Dendritic cell treated with granulocyte-macrophage colony-stimulating factor and Interleukin-4, amounts not matched to agents 40 ng/mL and 50 ng/mL, for 4 days (primary cell): Measurements from ENCODE around the gene PRH2.

Experiments
- H3K27ac Mint-ChIP-seq: one replicate; pipeline ENCODE4 v1.8.0; 2022; ENCODE audit warnings: mild to moderate bottlenecking, mixed read lengths
- H3K27me3 Mint-ChIP-seq: one replicate; pipeline ENCODE4 v1.8.0; 2022; ENCODE audit warnings: mild to moderate bottlenecking, mixed read lengths
- H3K36me3 Mint-ChIP-seq: one replicate; pipeline ENCODE4 v1.8.0; 2022; ENCODE audit warnings: low read depth, mixed read lengths
- H3K4me1 Mint-ChIP-seq: one replicate; pipeline ENCODE4 v1.8.0; 2022; ENCODE audit warnings: low read depth, mixed read lengths
- H3K4me3 Mint-ChIP-seq: one replicate; pipeline ENCODE4 v1.8.0; 2022; ENCODE audit warnings: mild to moderate bottlenecking, moderate library complexity, mixed read lengths
- H3K9me3 Mint-ChIP-seq: one replicate; pipeline ENCODE4 v1.8.0; 2022; ENCODE audit warnings: mixed read lengths
- intact Hi-C: fragments of 100-400 bp; cut with micrococcal nuclease; formaldehyde crosslinking; loops from one replicate; pipeline ENCODE4 v1.15.0; 2022

The PRH2 gene

GRCh38 chr12:10940389-10940788 lies 11.4 kb downstream of the PRH2 start:
- Mint-ChIP-seq H3K4me3 (no peak overlapping the region), H3K9me3 (peaks cover 8% of the 10 kb centered on the region), H3K27me3 (no peaks in the 10 kb centered on the region), H3K4me1 (no peaks in the 10 kb centered on the region), H3K36me3 (no peaks in the 10 kb centered on the region), H3K27ac (no peak overlapping the region)
- intact Hi-C loops: no loop called here

- H3K36me3 Mint-ChIP-seq: no peaks in the 10 kb centered on the region
- no peaks in the 10 kb centered on the region for H3K27me3 Mint-ChIP-seq
- intact Hi-C loops: no loop called here
- no peaks in the 10 kb centered on the region for H3K4me1 Mint-ChIP-seq
- H3K9me3 Mint-ChIP-seq: peaks cover 18% of the 10 kb centered on the region
- H3K4me3 Mint-ChIP-seq: no peak overlapping the region
- H3K27ac Mint-ChIP-seq: no peak overlapping the region
Measured at GRCh38 chr12:10941369-10941768, 12.3 kb downstream of the PRH2 start.

DNA sequence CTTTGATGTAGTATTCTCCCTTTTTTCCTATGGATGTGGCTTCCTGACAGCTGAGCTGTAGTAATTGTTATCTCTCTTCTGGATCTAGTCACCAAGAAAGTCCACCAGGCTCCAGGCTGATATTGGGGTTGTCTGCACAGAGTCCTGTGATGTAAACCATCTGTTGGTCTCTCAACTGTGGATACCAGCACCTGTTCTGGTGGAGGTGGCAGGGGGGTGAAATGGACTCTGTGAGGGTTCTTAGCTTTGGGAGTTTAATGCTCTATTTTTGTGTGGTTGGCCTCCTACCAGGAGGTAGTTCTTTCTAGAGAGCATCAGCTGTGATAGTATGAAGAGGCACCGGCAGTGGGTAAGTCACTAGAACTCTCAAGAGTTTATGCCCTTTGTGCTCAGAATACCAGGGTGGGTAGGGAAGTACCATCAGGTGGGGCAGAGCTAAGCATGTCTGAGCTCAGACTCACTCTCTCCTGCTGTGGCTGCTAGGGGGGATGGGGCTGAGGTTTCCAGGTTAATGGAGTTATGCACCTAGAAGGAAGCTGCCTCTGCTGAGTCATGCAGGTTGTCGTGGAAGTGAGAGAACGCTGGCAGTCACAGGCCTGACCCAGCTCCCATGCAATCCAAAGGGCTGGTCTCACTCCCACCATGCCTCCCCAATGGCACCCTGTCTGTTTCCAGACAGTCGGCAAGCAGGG lies 13.0 kb downstream of the PRH2 start:
- intact Hi-C loops: no loop called here
- Mint-ChIP-seq H3K36me3 (no peaks in the 10 kb centered on the region), H3K27me3 (no peaks in the 10 kb centered on the region), H3K9me3 (peaks cover 25% of the 10 kb centered on the region), H3K27ac (no peak overlapping the region), H3K4me3 (no peak overlapping the region), H3K4me1 (no peaks in the 10 kb centered on the region)

DNA sequence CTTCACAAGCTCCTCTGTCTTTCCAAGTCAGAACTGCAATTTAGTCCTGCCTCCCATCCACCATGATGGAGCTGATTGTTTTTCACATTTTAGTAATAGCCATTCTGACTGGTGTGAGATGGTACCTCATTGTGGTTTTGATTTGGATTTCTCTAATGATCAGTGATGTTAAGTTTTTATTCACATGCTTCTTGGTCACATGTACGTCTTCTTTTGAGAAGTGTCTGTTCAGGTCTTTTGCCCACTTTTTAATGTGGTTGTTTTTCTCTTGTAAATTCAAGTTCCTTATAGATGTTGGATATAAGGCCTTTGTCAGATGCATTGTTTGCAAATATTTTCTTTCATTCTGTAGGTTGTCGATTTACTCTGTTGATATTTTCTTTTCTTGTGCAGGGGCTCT lies 14.1 kb downstream of the PRH2 start:
- Mint-ChIP-seq H3K9me3 (peaks cover 36% of the 10 kb centered on the region), H3K27ac (no peak overlapping the region), H3K27me3 (no peaks in the 10 kb centered on the region), H3K4me3 (no peak overlapping the region), H3K36me3 (no peaks in the 10 kb centered on the region), H3K4me1 (no peaks in the 10 kb centered on the region)
- intact Hi-C loops: no loop called here

GRCh38 chr12:10952645-10953044 lies 23.6 kb downstream of the PRH2 start:
- intact Hi-C loops: no loop called here
- H3K27ac Mint-ChIP-seq: no peak overlapping the region
- H3K4me3 Mint-ChIP-seq: no peak overlapping the region
- peaks cover 61% of the 10 kb centered on the region for H3K9me3 Mint-ChIP-seq
- H3K27me3 Mint-ChIP-seq: no peaks in the 10 kb centered on the region
- no peaks in the 10 kb centered on the region for H3K4me1 Mint-ChIP-seq
- peaks cover 18% of the 10 kb centered on the region for H3K36me3 Mint-ChIP-seq

GRCh38 chr12:10956085-10956484 lies 27.0 kb downstream of the PRH2 start:
- intact Hi-C loops: no loop called here
- H3K9me3 Mint-ChIP-seq: peaks cover 45% of the 10 kb centered on the region
- H3K27ac Mint-ChIP-seq: no peak overlapping the region
- H3K27me3 Mint-ChIP-seq: no peaks in the 10 kb centered on the region
- peaks cover 18% of the 10 kb centered on the region for H3K36me3 Mint-ChIP-seq
- no peaks in the 10 kb centered on the region for H3K4me1 Mint-ChIP-seq
- no peak overlapping the region for H3K4me3 Mint-ChIP-seq

DNA sequence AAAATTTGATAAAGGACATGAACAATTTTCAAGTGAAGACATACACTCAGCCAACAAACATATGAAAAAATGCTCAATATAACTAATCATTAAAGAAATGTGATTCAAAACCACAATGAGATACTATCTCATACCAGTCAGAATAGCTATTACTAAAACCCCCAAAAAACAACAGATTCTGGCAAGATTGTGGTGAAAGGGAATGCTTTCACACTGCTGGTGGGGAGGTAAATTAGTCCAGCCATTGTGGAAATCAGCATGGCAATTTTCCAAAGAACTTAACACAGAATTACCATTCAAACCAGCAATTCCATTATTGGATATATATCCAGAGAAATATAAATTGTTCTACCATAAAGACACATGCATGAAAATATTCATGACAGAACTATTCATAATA lies 28.7 kb downstream of the PRH2 start:
- H3K4me1 Mint-ChIP-seq: no peaks in the 10 kb centered on the region
- peaks cover 42% of the 10 kb centered on the region for H3K9me3 Mint-ChIP-seq
- H3K27me3 Mint-ChIP-seq: no peaks in the 10 kb centered on the region
- intact Hi-C loops: no loop called here
- H3K36me3 Mint-ChIP-seq: peaks cover 17% of the 10 kb centered on the region
- H3K4me3 Mint-ChIP-seq: no peak overlapping the region
- no peak overlapping the region for H3K27ac Mint-ChIP-seq

GRCh38 chr12:10959804-10960203 lies 30.8 kb downstream of the PRH2 start:
- H3K4me1 Mint-ChIP-seq: no peaks in the 10 kb centered on the region
- H3K36me3 Mint-ChIP-seq: peaks cover 11% of the 10 kb centered on the region
- peaks cover 22% of the 10 kb centered on the region for H3K9me3 Mint-ChIP-seq
- intact Hi-C loops: no loop called here
- H3K4me3 Mint-ChIP-seq: no peak overlapping the region
- H3K27ac Mint-ChIP-seq: no peak overlapping the region
- no peaks in the 10 kb centered on the region for H3K27me3 Mint-ChIP-seq

- H3K27ac Mint-ChIP-seq: no peak overlapping the region
Measured at GRCh38 chr12:10960211-10960610, 31.2 kb downstream of the PRH2 start.

GRCh38 chr12:10965476-10965875 lies 36.4 kb downstream of the PRH2 start:
- no peak overlapping the region for H3K4me3 Mint-ChIP-seq
- H3K27ac Mint-ChIP-seq: no peak overlapping the region
- H3K9me3 Mint-ChIP-seq: no peaks in the 10 kb centered on the region
- peaks cover 6% of the 10 kb centered on the region for H3K36me3 Mint-ChIP-seq
- H3K4me1 Mint-ChIP-seq: no peaks in the 10 kb centered on the region
- intact Hi-C loops: no loop called here
- H3K27me3 Mint-ChIP-seq: no peaks in the 10 kb centered on the region

More at GRCh38 chr12:10960211-10960610, 31.2 kb downstream of the PRH2 start:
- H3K27me3 Mint-ChIP-seq: no peaks in the 10 kb centered on the region
- intact Hi-C loops: no loop called here
- peaks cover 18% of the 10 kb centered on the region for H3K9me3 Mint-ChIP-seq
- H3K36me3 Mint-ChIP-seq: peaks cover 7% of the 10 kb centered on the region
- no peaks in the 10 kb centered on the region for H3K4me1 Mint-ChIP-seq
- no peak overlapping the region for H3K4me3 Mint-ChIP-seq

- intact Hi-C loops: no loop called here
- no peak overlapping the region for H3K27ac Mint-ChIP-seq
- no peaks in the 10 kb centered on the region for H3K4me1 Mint-ChIP-seq
- H3K27me3 Mint-ChIP-seq: no peaks in the 10 kb centered on the region
- H3K9me3 Mint-ChIP-seq: no peaks in the 10 kb centered on the region
- peaks cover 6% of the 10 kb centered on the region for H3K36me3 Mint-ChIP-seq
- H3K4me3 Mint-ChIP-seq: no peak overlapping the region
Measured at GRCh38 chr12:10966314-10966713, 37.3 kb downstream of the PRH2 start.

GRCh38 chr12:10967409-10967808 lies 38.4 kb downstream of the PRH2 start:
- Mint-ChIP-seq H3K27me3 (no peaks in the 10 kb centered on the region), H3K4me3 (no peak overlapping the region), H3K9me3 (no peaks in the 10 kb centered on the region), H3K4me1 (no peaks in the 10 kb centered on the region), H3K27ac (no peak overlapping the region), H3K36me3 (peaks cover 6% of the 10 kb centered on the region)
- intact Hi-C loops: no loop called here

DNA sequence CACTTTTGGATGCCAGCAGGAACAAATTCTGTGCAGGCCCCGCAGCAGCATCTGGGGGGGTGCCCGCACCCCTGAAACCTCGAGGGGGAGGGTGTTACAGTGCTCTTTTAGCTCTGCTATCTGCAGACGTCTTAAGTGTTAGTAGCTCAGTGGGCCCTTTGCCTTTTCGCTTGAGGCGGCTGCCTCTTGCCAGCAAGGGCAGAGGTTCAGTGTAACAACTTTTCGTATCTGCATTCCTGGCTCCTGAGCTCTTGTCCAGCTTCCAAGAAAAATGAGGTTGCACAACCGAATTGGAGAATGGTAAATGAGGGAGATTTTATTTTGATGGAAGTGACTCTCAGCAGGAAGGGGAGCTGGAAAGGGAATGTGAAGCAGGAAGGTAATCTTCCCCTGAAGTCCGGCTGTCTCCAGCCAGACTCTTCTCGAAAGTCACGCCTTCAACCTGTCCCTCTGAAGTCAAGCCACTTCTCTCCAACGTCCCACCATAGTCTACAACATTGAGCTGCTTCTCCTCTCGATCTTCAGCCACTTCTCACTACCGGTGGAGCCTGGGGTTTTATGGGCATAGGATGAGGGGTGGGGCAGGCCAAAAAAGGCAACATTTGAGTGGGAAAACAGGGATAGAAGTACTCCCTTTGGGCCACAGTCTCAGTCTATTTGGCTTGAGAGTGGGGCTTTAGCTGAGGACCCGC lies 39.9 kb downstream of the PRH2 start:
- Mint-ChIP-seq H3K27ac (no peak overlapping the region), H3K9me3 (no peaks in the 10 kb centered on the region), H3K4me3 (no peak overlapping the region), H3K36me3 (peaks cover 6% of the 10 kb centered on the region), H3K27me3 (no peaks in the 10 kb centered on the region), H3K4me1 (no peaks in the 10 kb centered on the region)
- intact Hi-C loops: no loop called here

DNA sequence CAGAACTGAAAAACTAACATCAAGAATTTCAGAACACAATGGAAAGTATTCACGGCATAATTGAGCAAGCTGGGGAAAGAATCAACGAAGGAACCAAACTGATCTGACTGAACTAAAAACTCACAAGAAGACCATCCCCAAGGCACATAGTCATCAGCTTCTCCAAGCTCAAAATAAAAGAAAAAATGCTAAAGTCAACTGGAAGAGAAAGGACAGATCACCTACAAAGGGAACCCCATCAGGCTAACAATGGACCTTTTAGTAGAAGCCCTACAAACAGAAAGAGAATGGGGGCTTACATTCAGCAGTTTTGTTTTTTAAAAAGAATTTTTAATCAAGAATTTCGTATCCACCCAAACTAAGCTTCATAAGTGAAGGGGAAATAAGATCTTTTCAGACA lies 45.9 kb downstream of the PRH2 start:
- intact Hi-C loops: no loop called here
- Mint-ChIP-seq H3K4me1 (no peaks in the 10 kb centered on the region), H3K4me3 (no peak overlapping the region), H3K36me3 (no peaks in the 10 kb centered on the region), H3K9me3 (no peaks in the 10 kb centered on the region), H3K27ac (no peak overlapping the region), H3K27me3 (no peaks in the 10 kb centered on the region)

GRCh38 chr12:10982244-10982643 lies 53.2 kb downstream of the PRH2 start:
- no peak overlapping the region for H3K4me3 Mint-ChIP-seq

More at GRCh38 chr12:10982244-10982643, 53.2 kb downstream of the PRH2 start:
- Mint-ChIP-seq H3K36me3 (no peaks in the 10 kb centered on the region), H3K9me3 (no peaks in the 10 kb centered on the region), H3K27me3 (no peaks in the 10 kb centered on the region), H3K4me1 (no peaks in the 10 kb centered on the region), H3K27ac (no peak overlapping the region)
- intact Hi-C loops: no loop called here
